Pancreas (tissue), 10 donors: ENCODE data around the gene PSENEN. TPM values are rescaled to one million over a fixed set of nuclear protein-coding genes. Genes with fewer than 3 reads are reported as not detected.

Experiments
- ATAC-seq, 4 donors: fragments of 200-7000 bp; cut with Tn5 transposase; one replicate each; pipeline versions ENCODE4 v1.8.0 to v1.9.1; 2020; ENCODE audit warnings: mild to moderate bottlenecking in 4 of 4, moderate library complexity in 4 of 4
- DNase-seq, 6 donors: peaks; one replicate each; pipeline ENCODE4 v3.0.0-alpha.2; 2020
- FAIRE-seq: peaks from 2 replicates; lab custom pipeline; 2012; peaks lifted over from hg19 to GRCh38; lab: Jason Lieb, UNC
- H3K27ac ChIP-seq, 4 donors: fragments of 200-600 bp; sonication (generic); 1 replicate in 3 of 4; 2 replicates in 1 of 4; pipeline versions ENCODE4 v1.5.0 to v1.8.0; 2020
- H3K27me3 ChIP-seq, 4 donors: fragments of 200-600 bp; one replicate each; pipeline ENCODE4 v1.8.0; 2021
- H3K36me3 ChIP-seq, 3 donors: fragments of 200-600 bp; sonication (generic) in 1 of 3; one replicate each; pipeline versions ENCODE4 v1.5.0 to v1.8.0; 2020 to 2021
- H3K4me1 ChIP-seq, 3 donors: fragments of 200-600 bp; one replicate each; pipeline ENCODE4 v1.8.0; 2021
- H3K4me3 ChIP-seq, 4 donors: fragments of 200-600 bp; sonication (generic) in 2 of 4; one replicate each; pipeline versions ENCODE4 v1.5.0 to v1.8.0; 2020 to 2021
- H3K9me3 ChIP-seq, 4 donors: fragments of 200-600 bp; one replicate each; pipeline ENCODE4 v1.8.0; 2021
- CTCF ChIP-seq, 4 donors: fragments of 200-600 bp; sonication (generic) in 3 of 4; IDR thresholded peaks; one replicate each; pipeline versions ENCODE4 v1.5.0 to v1.8.0; 2021; ENCODE audit warnings: antibody characterized with exemption in 4 of 4
- WGBS, 2 donors: extraction: QIAGEN DNeasy Blood & Tissue Kit; methylation state at CpG; one replicate each; pipeline ENCODE4 v1.1.7; 2013; 5-methylcytosine and 5-hydroxymethylcytosine counted together
- intact Hi-C, 3 donors: fragments of 100-400 bp; cut with DNase I; formaldehyde crosslinking; loops; one replicate each; pipeline versions ENCODE4 v1.11.1 to v1.14.2; 2022
- polyA plus RNA-seq, 2 donors: library from polyadenylated mRNA; stranded (reverse); fragments of 200-250 nt; gene quantifications; one replicate each; pipeline ENCODE4 v1.2.3, GENCODE V29; 2013
- total RNA-seq, 6 donors: library from RNA; stranded (reverse); fragmentation: NEBNext Ultra II Directional in 4 of 6; extraction: Animal tissue kit (Norgen Biotek cat#: 25700) in 4 of 6; gene quantifications; one replicate each; pipeline versions ENCODE4 v1.2.1 to v1.2.4, GENCODE V29; 2021 to 2023
- donor health status: healthy with polysubstance abuse.
- donor health status: DM: no; HTN: no; CAD: no; lungs with moderate emphysema.
- donor health status: DM: no; HTN: no; CAD: no.
- donor health status: control.
- donor health status: control.
- donor health status: Bipolar disorder and iron deficiency.
- donor health status: DM: yes; HTN: yes; CAD: no.
- donor health status: DM: no; HTN: no; CAD: no.
- donor health status: DM: no; HTN: no; CAD: no.
- donor health status: DM: yes; HTN: yes; CAD: no.

The PSENEN gene
- total and polyA plus RNA-seq, 8 donors, result 26.7 to 64.6 (median 36.3) TPM

- TF ChIP-seq CTCF (IDR thresholded peaks at IDR 0.05), result no peak
- Histone ChIP-seq H3K36me3 (peaks cover 0 to 4% (median 0%) of the 10 kb centered on the region in 3 donors), H3K4me1 (peaks cover 0 to 20% (median 8%) of the 10 kb centered on the region in 3 donors), H3K9me3 (no peaks in the 10 kb centered on the region), H3K27ac (no peak overlapping the region), H3K27me3 (no peaks in the 10 kb centered on the region), H3K4me3 (no peak overlapping the region)
- FAIRE-seq, result no peak
- no peak for DNase-seq
- WGBS, 2 donors, result 86 to 95% methylated on average over 20 of the region's 20 CpGs
- intact Hi-C loops, result no loop called here
- ATAC-seq, result no peak
Observed at GRCh38 chr19:35753634-35754369, 8.4 kb downstream of the PSENEN start.

GRCh38 chr19:35754370-35755130, 9.1 kb downstream of the PSENEN start:
- intact Hi-C loops, result no loop called here
- TF ChIP-seq CTCF (IDR thresholded peaks at IDR 0.05), result no peak
- no peak for FAIRE-seq
- Histone ChIP-seq H3K27ac (no peak overlapping the region), H3K4me3 (no peak overlapping the region), H3K9me3 (no peaks in the 10 kb centered on the region), H3K4me1 (peaks cover 0 to 18% (median 8%) of the 10 kb centered on the region in 3 donors), H3K27me3 (no peaks in the 10 kb centered on the region), H3K36me3 (peaks cover 0 to 4% (median 0%) of the 10 kb centered on the region in 3 donors)
- ATAC-seq, result no peak
- WGBS, 2 donors, result 83 to 90% methylated on average over 13 of the region's 13 CpGs
- DNase-seq, result peak in 1 of 6 donors; percentile 20

GRCh38 chr19:35755131-35755549, 9.7 kb downstream of the PSENEN start:
- intact Hi-C loops, result no loop called here
- peaks cover 0 to 17% (median 8%) of the 10 kb centered on the region in 3 donors for H3K4me1 ChIP-seq
- ATAC-seq (no peak), DNase-seq (peak in 1 of 6 donors; percentile 35), FAIRE-seq (no peak)
- no peaks in the 10 kb centered on the region for H3K27me3 ChIP-seq
- H3K36me3 ChIP-seq, result peaks cover 0 to 4% (median 0%) of the 10 kb centered on the region in 3 donors
- H3K27ac ChIP-seq, result no peak overlapping the region
- WGBS, 2 donors, result 82 to 88% methylated on average over 17 of the region's 17 CpGs
- no peaks in the 10 kb centered on the region for H3K9me3 ChIP-seq
- peak overlapping the region in 1 of 4 donors; percentile 70 for H3K4me3 ChIP-seq
- no peak for TF ChIP-seq CTCF (IDR thresholded peaks at IDR 0.05)

- peak overlapping the region in 3 of 4 donors; percentile 25 to 87 (median 85) for H3K27ac ChIP-seq
- intact Hi-C loops, result no loop called here
- H3K4me1 ChIP-seq, result peaks cover 0 to 17% (median 8%) of the 10 kb centered on the region in 3 donors
- ATAC-seq (no peak), FAIRE-seq (no peak), DNase-seq (peak in 3 of 6 donors; percentile 51 to 83 (median 64))
- 74 to 76% methylated on average over 53 to 74 of the region's 74 CpGs for WGBS, 2 donors
- no peaks in the 10 kb centered on the region for H3K9me3 ChIP-seq
- no peak for TF ChIP-seq CTCF (IDR thresholded peaks at IDR 0.05)
- no peaks in the 10 kb centered on the region for H3K27me3 ChIP-seq
- H3K36me3 ChIP-seq, result peaks cover 0 to 4% (median 0%) of the 10 kb centered on the region in 3 donors
- peak overlapping the region in 2 of 4 donors; percentile 70 to 91 for H3K4me3 ChIP-seq
Observed at GRCh38 chr19:35755550-35756376, 10.3 kb downstream of the PSENEN start.
